Endodermal cell (in vitro differentiated cells): ENCODE measurements around the gene PIK3C2B. TPM values are rescaled to one million over a fixed set of nuclear protein-coding genes. Genes with fewer than 3 reads are reported as not detected.

Source experiments
- DNase-seq: peaks from one replicate; pipeline ENCODE4 v3.0.0-alpha.2; 2017
- H3K27ac ChIP-seq: 2 replicates; pipeline ENCODE4 v1.5.1; 2013; ENCODE audit warnings: mild to moderate bottlenecking, low read depth, low read length, moderate library complexity
- H3K27me3 ChIP-seq: 2 replicates; pipeline ENCODE4 v1.6.1; 2013; ENCODE audit warnings: mild to moderate bottlenecking, low read length, moderate library complexity; ENCODE audit not compliant: insufficient read depth, control insufficient read depth, poor library complexity, severe bottlenecking
- H3K36me3 ChIP-seq: 2 replicates; pipeline ENCODE4 v1.7.0; 2013; ENCODE audit warnings: mild to moderate bottlenecking, low read length, moderate library complexity; ENCODE audit not compliant: control insufficient read depth, insufficient read depth
- H3K4me1 ChIP-seq: one replicate; pipeline ENCODE4 v1.7.0; 2013; ENCODE audit warnings: low read length; ENCODE audit not compliant: control insufficient read depth, insufficient read depth
- H3K4me3 ChIP-seq: 2 replicates; pipeline ENCODE4 v1.5.1; 2013; ENCODE audit warnings: mild to moderate bottlenecking, low read length, moderate library complexity
- H3K9ac ChIP-seq: 2 replicates; pipeline ENCODE4 v1.6.1; 2013; ENCODE audit warnings: mild to moderate bottlenecking, low read length, moderate library complexity; ENCODE audit not compliant: poor library complexity, severe bottlenecking; ENCODE audit errors: extremely low read depth
- H3K9me3 ChIP-seq: 2 replicates; pipeline ENCODE4 v1.6.1; 2013; ENCODE audit warnings: mild to moderate bottlenecking, low read length, moderate library complexity; ENCODE audit not compliant: control insufficient read depth
- H3K27ac Mint-ChIP-seq: 2 replicates; pipeline ENCODE4 v1.8.0; 2020; ENCODE audit warnings: mixed read lengths
- H3K27me3 Mint-ChIP-seq: 2 replicates; pipeline ENCODE4 v1.8.0; 2021; ENCODE audit warnings: mild to moderate bottlenecking, mixed read lengths; ENCODE audit not compliant: insufficient read depth
- H3K36me3 Mint-ChIP-seq: 2 replicates; pipeline ENCODE4 v1.8.0; 2020; ENCODE audit warnings: low read depth, mixed read lengths
- H3K4me1 Mint-ChIP-seq: 2 replicates; pipeline ENCODE4 v1.8.0; 2020; ENCODE audit warnings: mixed read lengths
- H3K4me3 Mint-ChIP-seq: 2 replicates; pipeline ENCODE4 v1.8.0; 2020; ENCODE audit warnings: mild to moderate bottlenecking, moderate library complexity, mixed read lengths
- H3K9me3 Mint-ChIP-seq: 2 replicates; pipeline ENCODE4 v1.8.0; 2020; ENCODE audit warnings: mild to moderate bottlenecking, mixed read lengths
- WGBS, 2 experiments: methylation state at CpG; one replicate each; pipeline versions ENCODE4 v1.1.5 to v1.1.7; 2013; ENCODE audit warnings: missing lambda C conversion rate in 2 of 2, mixed read lengths in 1 of 2; ENCODE audit not compliant: insufficient coverage in 1 of 2, insufficient read length in 1 of 2; 5-methylcytosine and 5-hydroxymethylcytosine counted together
- total RNA-seq, 2 donors: library from RNA; stranded (reverse); fragmentation: NEBNext Ultra II Directional in 1 of 2; extraction: Animal tissue kit (Norgen Biotek cat#: 25700) in 1 of 2; gene quantifications; 2 replicates in 1 of 2; 3 replicates in 1 of 2; pipeline ENCODE4 v1.2.1, GENCODE V29; 2021
- TF ChIP-seq, protein P1 (sequence below): fragments of 200-600 bp; sonication (generic); conservative IDR thresholded peaks from 2 replicates; pipeline ENCODE4 v1.5.0; 2021; ENCODE audit warnings: antibody characterized with exemption, mild to moderate bottlenecking

PIK3C2B gene
- total RNA-seq, 2 donors from 2014 or later = 21.3 to 23.9 TPM

DNA sequence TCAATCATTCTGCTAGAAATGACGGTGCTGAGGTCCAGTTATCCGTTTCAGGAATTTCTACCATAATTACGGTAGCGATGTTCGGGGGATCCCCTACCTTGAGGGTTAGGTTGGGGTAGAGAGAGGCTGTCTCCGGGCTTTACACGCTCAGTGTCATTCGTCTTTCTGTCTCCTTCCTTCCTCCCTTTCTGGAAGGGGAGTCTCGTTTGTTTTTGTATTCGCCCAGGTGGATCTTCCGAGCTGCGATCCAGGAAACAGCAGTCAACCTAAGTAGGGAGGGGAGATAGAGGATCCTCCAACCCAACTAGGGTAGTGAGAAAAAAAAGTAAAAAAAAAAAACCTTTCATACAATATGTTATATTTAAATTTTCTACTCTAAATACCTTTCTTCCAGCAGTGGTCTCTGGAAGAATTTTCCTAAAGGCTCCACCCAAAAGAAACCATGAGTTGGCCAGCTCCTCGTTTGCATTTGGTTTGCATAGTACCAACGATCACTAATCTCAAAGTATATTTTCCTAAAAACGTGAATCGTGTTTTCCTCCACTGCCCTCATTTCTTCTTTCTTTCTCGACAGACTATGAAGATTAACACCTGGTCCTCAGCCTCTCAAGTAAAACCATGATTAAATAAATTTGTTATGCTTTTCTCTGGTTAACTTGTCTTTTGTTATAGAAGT is 611 bp upstream of the PIK3C2B start:
- Histone ChIP-seq H3K4me1 (peaks cover 8% of the 10 kb centered on the region), H3K9ac (peak overlapping the region; percentile 22), H3K4me3 (peak overlapping the region; percentile 97), H3K36me3 (no peaks in the 10 kb centered on the region), H3K27me3 (peaks cover 27% of the 10 kb centered on the region), H3K9me3 (peaks cover 4% of the 10 kb centered on the region), H3K27ac (no peak overlapping the region)
- peaks cover 24% of the 10 kb centered on the region for H3K4me1 Mint-ChIP-seq
- no peaks in the 10 kb centered on the region for H3K9me3 Mint-ChIP-seq
- H3K27me3 Mint-ChIP-seq = peaks cover 35% of the 10 kb centered on the region
- DNase-seq = no peak
- H3K27ac Mint-ChIP-seq = peak overlapping the region; percentile 15
- 8 to 14% methylated on average over 2 to 13 of the region's 17 CpGs for WGBS, 2 experiments
- TF ChIP-seq, protein P1, sequence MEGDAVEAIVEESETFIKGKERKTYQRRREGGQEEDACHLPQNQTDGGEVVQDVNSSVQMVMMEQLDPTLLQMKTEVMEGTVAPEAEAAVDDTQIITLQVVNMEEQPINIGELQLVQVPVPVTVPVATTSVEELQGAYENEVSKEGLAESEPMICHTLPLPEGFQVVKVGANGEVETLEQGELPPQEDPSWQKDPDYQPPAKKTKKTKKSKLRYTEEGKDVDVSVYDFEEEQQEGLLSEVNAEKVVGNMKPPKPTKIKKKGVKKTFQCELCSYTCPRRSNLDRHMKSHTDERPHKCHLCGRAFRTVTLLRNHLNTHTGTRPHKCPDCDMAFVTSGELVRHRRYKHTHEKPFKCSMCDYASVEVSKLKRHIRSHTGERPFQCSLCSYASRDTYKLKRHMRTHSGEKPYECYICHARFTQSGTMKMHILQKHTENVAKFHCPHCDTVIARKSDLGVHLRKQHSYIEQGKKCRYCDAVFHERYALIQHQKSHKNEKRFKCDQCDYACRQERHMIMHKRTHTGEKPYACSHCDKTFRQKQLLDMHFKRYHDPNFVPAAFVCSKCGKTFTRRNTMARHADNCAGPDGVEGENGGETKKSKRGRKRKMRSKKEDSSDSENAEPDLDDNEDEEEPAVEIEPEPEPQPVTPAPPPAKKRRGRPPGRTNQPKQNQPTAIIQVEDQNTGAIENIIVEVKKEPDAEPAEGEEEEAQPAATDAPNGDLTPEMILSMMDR = no peak
- peak overlapping the region; percentile 78 for H3K4me3 Mint-ChIP-seq
- H3K36me3 Mint-ChIP-seq = no peaks in the 10 kb centered on the region

DNA sequence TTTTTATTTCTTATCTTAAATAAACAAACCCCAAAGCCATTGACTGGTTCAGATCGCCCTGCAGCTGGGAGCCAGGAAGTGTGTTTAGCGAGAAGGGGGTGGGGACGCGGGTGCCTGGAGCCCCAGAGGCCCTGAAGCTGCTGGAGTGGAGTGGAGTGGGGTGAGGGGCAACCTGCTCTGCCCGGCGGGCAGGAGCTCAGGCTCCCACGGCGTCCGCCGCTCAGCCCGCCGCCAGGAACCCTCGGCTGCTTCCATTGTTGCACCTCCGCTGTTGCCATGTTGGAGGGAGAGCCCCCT is 673 bp downstream of the PIK3C2B start:
- peak overlapping the region; percentile 98 for H3K27ac ChIP-seq
- TF ChIP-seq, protein P1 = no peak
- peaks cover 8% of the 10 kb centered on the region for H3K4me1 ChIP-seq
- no peak for DNase-seq
- H3K9ac ChIP-seq = peak overlapping the region; percentile 84
- Mint-ChIP-seq H3K9me3 (no peaks in the 10 kb centered on the region), H3K27me3 (peaks cover 35% of the 10 kb centered on the region), H3K4me1 (peaks cover 27% of the 10 kb centered on the region), H3K36me3 (no peaks in the 10 kb centered on the region), H3K4me3 (peak overlapping the region; percentile 78), H3K27ac (peak overlapping the region; percentile 87)
- no peaks in the 10 kb centered on the region for H3K9me3 ChIP-seq
- peak overlapping the region; percentile 97 for H3K4me3 ChIP-seq
- H3K27me3 ChIP-seq = peaks cover 27% of the 10 kb centered on the region
- no peaks in the 10 kb centered on the region for H3K36me3 ChIP-seq
- WGBS, 2 experiments = 0% methylated on average over 2 to 14 of the region's 14 CpGs

DNA sequence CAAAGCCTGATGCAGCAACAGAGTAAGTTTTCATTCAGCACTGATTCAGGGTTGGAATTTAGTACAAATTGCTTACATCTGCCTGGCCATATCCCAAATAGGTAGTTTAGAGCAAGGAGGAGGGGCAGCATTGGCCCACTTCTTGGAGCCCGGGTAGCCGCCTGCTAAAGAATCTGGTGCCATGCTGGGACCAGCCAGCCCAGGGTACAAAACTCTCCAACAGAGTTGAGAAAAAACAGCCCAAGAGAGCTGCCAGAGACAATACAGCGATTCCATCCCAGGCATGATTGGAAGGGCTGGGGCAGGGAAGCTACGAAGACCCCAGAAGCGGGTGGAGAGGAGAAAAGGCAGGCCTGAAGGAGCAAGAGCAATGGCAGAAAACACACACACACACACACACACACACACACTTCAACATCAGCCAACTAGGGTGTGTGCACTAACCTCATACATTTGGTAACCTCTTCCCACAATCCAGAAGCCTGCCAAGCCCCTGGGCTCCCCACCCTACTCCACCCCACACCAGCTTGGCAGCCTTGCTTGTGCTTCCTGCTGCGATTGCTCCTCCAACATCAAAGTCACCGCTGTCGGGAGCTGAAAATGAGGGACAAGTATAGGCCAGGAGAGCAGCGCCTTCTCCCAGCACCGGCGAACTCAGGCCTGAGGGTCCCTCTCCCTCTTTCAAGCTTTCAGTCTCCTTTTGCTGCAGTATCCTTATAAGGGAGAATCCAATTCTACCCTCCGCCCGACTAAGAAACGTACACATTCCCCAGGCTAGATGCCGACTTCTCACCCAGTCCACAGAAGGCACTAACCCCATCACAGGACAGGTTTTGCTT is 1.2 kb downstream of the PIK3C2B start:
- peak overlapping the region; percentile 98 for H3K27ac ChIP-seq
- TF ChIP-seq, protein P1 = no peak
- peak overlapping the region; percentile 87 for H3K27ac Mint-ChIP-seq
- 8 to 21% methylated on average over 9 to 15 of the region's 15 CpGs for WGBS, 2 experiments
- peak overlapping the region; percentile 84 for H3K9ac ChIP-seq
- H3K27me3 Mint-ChIP-seq = peaks cover 29% of the 10 kb centered on the region
- H3K4me1 Mint-ChIP-seq = peaks cover 31% of the 10 kb centered on the region
- no peaks in the 10 kb centered on the region for H3K9me3 ChIP-seq
- DNase-seq = peak; percentile 72
- no peaks in the 10 kb centered on the region for H3K36me3 ChIP-seq
- peak overlapping the region; percentile 97 for H3K4me3 ChIP-seq
- peaks cover 8% of the 10 kb centered on the region for H3K4me1 ChIP-seq
- H3K9me3 Mint-ChIP-seq = no peaks in the 10 kb centered on the region
- H3K4me3 Mint-ChIP-seq = peak overlapping the region; percentile 78
- H3K36me3 Mint-ChIP-seq = no peaks in the 10 kb centered on the region
- H3K27me3 ChIP-seq = peaks cover 23% of the 10 kb centered on the region
